Ishikawa (cell line): ENCODE measurements around the gene PLEKHG4.

Experiments used
- CEBPB ChIP-seq: IDR thresholded peaks from 2 replicates; pipeline ENCODE4 v1.6.1; 2012
- CREB1 ChIP-seq: IDR thresholded peaks from 2 replicates; pipeline ENCODE4 v1.6.1; 2012; ENCODE audit warnings: low read depth
- EGR1 ChIP-seq: IDR thresholded peaks from 2 replicates; pipeline ENCODE4 v1.6.1; 2012
- EP300 ChIP-seq: IDR thresholded peaks from 2 replicates; pipeline ENCODE4 v1.6.1; 2012; ENCODE audit warnings: borderline replicate concordance
- FOXM1 ChIP-seq: IDR thresholded peaks from 2 replicates; pipeline ENCODE4 v1.6.1; 2012; ENCODE audit warnings: low read depth, borderline replicate concordance
- NFIC ChIP-seq: IDR thresholded peaks from 2 replicates; pipeline ENCODE4 v1.6.1; 2012
- RAD21 ChIP-seq: IDR thresholded peaks from 2 replicates; pipeline ENCODE4 v1.6.1; 2012; ENCODE audit warnings: low read depth
- TAF1 ChIP-seq: IDR thresholded peaks from 2 replicates; pipeline ENCODE4 v1.6.1; 2012; ENCODE audit warnings: low read depth, mild to moderate bottlenecking
- TCF12 ChIP-seq: IDR thresholded peaks from 2 replicates; pipeline ENCODE4 v1.6.1; 2012; ENCODE audit warnings: low read depth
- TEAD4 ChIP-seq: IDR thresholded peaks from 2 replicates; pipeline ENCODE4 v1.6.1; 2012
- USF1 ChIP-seq: IDR thresholded peaks from 2 replicates; pipeline ENCODE4 v1.6.1; 2012
- YY1 ChIP-seq: IDR thresholded peaks from 2 replicates; pipeline ENCODE4 v1.6.1; 2012; ENCODE audit warnings: low read depth
- TF ChIP-seq, protein P1 (sequence below): IDR thresholded peaks from 2 replicates; pipeline ENCODE4 v1.6.1; 2012
- TF ChIP-seq, protein P2 (sequence below): IDR thresholded peaks from 2 replicates; pipeline ENCODE4 v1.6.1; 2012; ENCODE audit warnings: low read depth, mild to moderate bottlenecking

- TF ChIP-seq NFIC (peak; percentile 23; the same call in 1 of the 2 replicates), TAF1 (no peak), FOXM1 (no peak), EP300 (peak; percentile 23; the same call in 1 of the 2 replicates), YY1 (no peak), RAD21 (no peak), USF1 (no peak), TCF12 (0 out of 2 replicates have a peak, but pooled peaks have one; percentile 20), CREB1 (peak; percentile 56), CEBPB (no peak), TEAD4 (peak; percentile 16; the same call in 1 of the 2 replicates), EGR1 (no peak)
- TF ChIP-seq, protein P1, sequence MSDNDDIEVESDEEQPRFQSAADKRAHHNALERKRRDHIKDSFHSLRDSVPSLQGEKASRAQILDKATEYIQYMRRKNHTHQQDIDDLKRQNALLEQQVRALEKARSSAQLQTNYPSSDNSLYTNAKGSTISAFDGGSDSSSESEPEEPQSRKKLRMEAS = no peak
- TF ChIP-seq, protein P2, sequence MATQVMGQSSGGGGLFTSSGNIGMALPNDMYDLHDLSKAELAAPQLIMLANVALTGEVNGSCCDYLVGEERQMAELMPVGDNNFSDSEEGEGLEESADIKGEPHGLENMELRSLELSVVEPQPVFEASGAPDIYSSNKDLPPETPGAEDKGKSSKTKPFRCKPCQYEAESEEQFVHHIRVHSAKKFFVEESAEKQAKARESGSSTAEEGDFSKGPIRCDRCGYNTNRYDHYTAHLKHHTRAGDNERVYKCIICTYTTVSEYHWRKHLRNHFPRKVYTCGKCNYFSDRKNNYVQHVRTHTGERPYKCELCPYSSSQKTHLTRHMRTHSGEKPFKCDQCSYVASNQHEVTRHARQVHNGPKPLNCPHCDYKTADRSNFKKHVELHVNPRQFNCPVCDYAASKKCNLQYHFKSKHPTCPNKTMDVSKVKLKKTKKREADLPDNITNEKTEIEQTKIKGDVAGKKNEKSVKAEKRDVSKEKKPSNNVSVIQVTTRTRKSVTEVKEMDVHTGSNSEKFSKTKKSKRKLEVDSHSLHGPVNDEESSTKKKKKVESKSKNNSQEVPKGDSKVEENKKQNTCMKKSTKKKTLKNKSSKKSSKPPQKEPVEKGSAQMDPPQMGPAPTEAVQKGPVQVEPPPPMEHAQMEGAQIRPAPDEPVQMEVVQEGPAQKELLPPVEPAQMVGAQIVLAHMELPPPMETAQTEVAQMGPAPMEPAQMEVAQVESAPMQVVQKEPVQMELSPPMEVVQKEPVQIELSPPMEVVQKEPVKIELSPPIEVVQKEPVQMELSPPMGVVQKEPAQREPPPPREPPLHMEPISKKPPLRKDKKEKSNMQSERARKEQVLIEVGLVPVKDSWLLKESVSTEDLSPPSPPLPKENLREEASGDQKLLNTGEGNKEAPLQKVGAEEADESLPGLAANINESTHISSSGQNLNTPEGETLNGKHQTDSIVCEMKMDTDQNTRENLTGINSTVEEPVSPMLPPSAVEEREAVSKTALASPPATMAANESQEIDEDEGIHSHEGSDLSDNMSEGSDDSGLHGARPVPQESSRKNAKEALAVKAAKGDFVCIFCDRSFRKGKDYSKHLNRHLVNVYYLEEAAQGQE = no peak
Measured at GRCh38 chr16:67311607-67312488, 32.5 kb downstream of the PLEKHG4 start.
